Small intestine (tissue), 7 donors: ENCODE measurements around the gene HS3ST2. TPM values are rescaled to one million over a fixed set of nuclear protein-coding genes. Genes with fewer than 3 reads are reported as not detected.
"Not testable (repeated sequence)": the region's sequence is repeated elsewhere in the genome, so short reads cannot be mapped to it uniquely, and the experiment has no call there.

Source experiments
- DNase-seq, 2 donors: peaks; one replicate each; pipeline versions ENCODE4 v3.0.0 to v3.0.0-alpha.2; 2013
- FAIRE-seq: peaks from 2 replicates; lab custom pipeline; 2012; peaks lifted over from hg19 to GRCh38; lab: Jason Lieb, UNC
- H3K27ac ChIP-seq, 3 donors: one replicate each; pipeline ENCODE4 v1.5.1; 2013; ENCODE audit warnings: low read length in 2 of 3, mild to moderate bottlenecking in 2 of 3, control low read depth in 1 of 3, inconsistent platforms in 1 of 3, low read depth in 1 of 3, moderate library complexity in 1 of 3
- H3K27me3 ChIP-seq, 3 donors: one replicate each; pipeline ENCODE4 v1.6.1; 2013; ENCODE audit warnings: low read length in 3 of 3, inconsistent platforms in 1 of 3; ENCODE audit not compliant: control insufficient read depth in 3 of 3, insufficient read depth in 3 of 3
- H3K36me3 ChIP-seq, 3 donors: one replicate each; pipeline ENCODE4 v1.6.1; 2013; ENCODE audit warnings: low read length in 3 of 3, inconsistent platforms in 1 of 3, low read depth in 1 of 3, mild to moderate bottlenecking in 1 of 3, moderate library complexity in 1 of 3; ENCODE audit not compliant: control insufficient read depth in 3 of 3, insufficient read depth in 2 of 3
- H3K4me1 ChIP-seq, 3 donors: one replicate each; pipeline ENCODE4 v1.6.1; 2013; ENCODE audit warnings: low read length in 2 of 3, inconsistent platforms in 1 of 3, low read depth in 1 of 3, mild to moderate bottlenecking in 1 of 3, moderate library complexity in 1 of 3; ENCODE audit not compliant: control insufficient read depth in 3 of 3, insufficient read depth in 2 of 3
- H3K4me3 ChIP-seq, 3 donors: one replicate each; pipeline ENCODE4 v1.5.1; 2013; ENCODE audit warnings: low read length in 3 of 3, control low read depth in 1 of 3, inconsistent platforms in 1 of 3, low read depth in 1 of 3, mild to moderate bottlenecking in 1 of 3, moderate library complexity in 1 of 3
- H3K9me3 ChIP-seq, 2 donors: one replicate each; pipeline ENCODE4 v1.6.1; 2013; ENCODE audit warnings: low read depth in 1 of 2, low read length in 1 of 2; ENCODE audit not compliant: control insufficient read depth in 2 of 2, insufficient read depth in 1 of 2
- WGBS, 3 donors: extraction: QIAGEN DNeasy Blood & Tissue Kit; methylation state at CpG; one replicate each; pipeline ENCODE4 v1.1.7; 2013; 5-methylcytosine and 5-hydroxymethylcytosine counted together
- polyA plus RNA-seq, 4 donors: library from polyadenylated mRNA; stranded (reverse) in 3 of 4; unstranded in 1 of 4; fragments of 200-250 nt in 3 of 4; fragments of 120-200 nt in 1 of 4; gene quantifications; one replicate each; pipeline versions ENCODE4 v1.2.1 to v1.2.3, GENCODE V29; 2013
- donor health status: healthy with polysubstance abuse.
- donor health status: control.
- donor health status: control.
- donor health status: Bipolar disorder and iron deficiency.
- donor health status: healthy.

Gene HS3ST2
- polyA plus RNA-seq, 4 donors = 0.28 TPM; not detected in 3

DNA sequence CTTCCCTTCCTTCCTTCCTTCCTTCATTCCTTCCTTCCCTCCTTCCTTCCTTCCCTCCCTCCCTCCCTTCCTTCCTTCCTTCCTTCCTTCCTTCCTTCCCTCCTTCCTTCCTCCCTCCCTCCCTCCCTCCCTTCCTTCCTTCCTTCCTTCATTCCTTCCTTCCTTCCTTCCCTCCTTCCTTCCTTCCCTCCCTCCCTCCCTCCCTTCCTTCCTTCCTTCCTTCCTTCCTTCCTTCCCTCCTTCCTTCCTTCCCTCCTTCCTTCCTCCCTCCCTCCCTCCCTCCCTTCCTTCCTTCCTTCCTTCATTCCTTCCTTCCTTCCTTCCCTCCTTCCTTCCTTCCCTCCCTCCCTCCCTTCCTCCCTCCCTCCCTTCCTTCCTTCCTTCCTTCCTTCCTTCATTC lies 4.8 kb downstream of the HS3ST2 start:
- not testable (repeated sequence) for H3K4me3 ChIP-seq, H3K4me1 ChIP-seq, H3K36me3 ChIP-seq, H3K27ac ChIP-seq, H3K9me3 ChIP-seq, FAIRE-seq, DNase-seq
- H3K27me3 ChIP-seq = peaks cover 11 to 14% (median 14%) of the 10 kb centered on the region in 3 donors

DNA sequence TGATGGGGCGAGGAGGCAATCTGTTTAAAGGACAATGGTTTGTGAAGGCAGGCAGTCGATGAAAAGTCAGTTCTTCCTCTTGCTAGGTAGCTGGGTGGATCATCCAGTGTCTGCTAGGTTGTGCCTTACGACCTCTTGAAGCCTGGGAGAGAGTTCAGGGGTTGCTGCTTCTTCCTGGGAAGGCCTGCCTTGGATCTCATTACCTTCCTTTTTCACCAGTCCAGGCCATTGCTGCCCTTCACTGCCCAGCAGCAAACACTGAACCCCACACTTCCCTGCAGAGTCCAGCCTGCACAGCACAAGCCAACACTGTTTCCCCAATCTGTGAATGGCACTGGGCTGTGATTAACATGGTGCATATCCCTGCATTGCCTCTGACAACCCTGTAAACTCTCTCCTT lies 24.7 kb downstream of the HS3ST2 start:
- 59 to 63% (median 59%) methylated on average over 3 of the region's 3 CpGs for WGBS, 3 donors
- H3K4me1 ChIP-seq = no peaks in the 10 kb centered on the region
- DNase-seq (no peak), FAIRE-seq (no peak)
- H3K4me3 ChIP-seq = no peak overlapping the region
- H3K36me3 ChIP-seq = no peaks in the 10 kb centered on the region
- no peak overlapping the region for H3K27ac ChIP-seq
- peaks cover 0 to 3% (median 0%) of the 10 kb centered on the region in 3 donors for H3K27me3 ChIP-seq
- H3K9me3 ChIP-seq = no peaks in the 10 kb centered on the region

DNA sequence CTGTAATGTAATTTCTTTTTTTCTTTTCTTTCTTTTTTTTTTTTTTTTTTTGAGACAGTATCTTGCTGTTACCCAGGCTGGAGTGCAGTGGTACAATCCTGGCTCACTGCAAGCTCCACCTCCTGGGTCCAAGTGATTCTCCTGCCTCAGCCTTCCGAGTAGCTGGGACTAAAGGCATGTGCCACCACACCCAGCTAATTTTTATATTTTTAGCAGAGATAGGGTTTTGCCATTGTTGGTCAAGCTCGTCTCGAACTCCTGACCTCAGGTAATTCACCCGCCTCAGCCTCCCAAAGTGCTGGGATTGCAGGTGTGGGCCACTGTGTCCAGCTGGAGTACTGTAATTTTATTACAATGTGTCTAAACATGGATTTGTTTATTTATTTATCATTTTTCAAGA lies 28.1 kb downstream of the HS3ST2 start:
- not testable (repeated sequence) for H3K36me3 ChIP-seq, DNase-seq, H3K4me3 ChIP-seq, H3K27me3 ChIP-seq, H3K9me3 ChIP-seq, H3K27ac ChIP-seq, H3K4me1 ChIP-seq, FAIRE-seq
- WGBS, 3 donors = 76 to 87% (median 77%) methylated on average over 4 of the region's 4 CpGs

GRCh38 chr16:22843122-22843521 lies 29.2 kb downstream of the HS3ST2 start:
- FAIRE-seq (no peak), DNase-seq (no peak)
- Histone ChIP-seq H3K27ac (no peak overlapping the region), H3K27me3 (peaks cover 0 to 4% (median 0%) of the 10 kb centered on the region in 3 donors), H3K4me3 (no peak overlapping the region), H3K36me3 (no peaks in the 10 kb centered on the region), H3K4me1 (no peaks in the 10 kb centered on the region), H3K9me3 (no peaks in the 10 kb centered on the region)
- WGBS, 3 donors = 79 to 85% (median 82%) methylated on average over 3 of the region's 3 CpGs

GRCh38 chr16:22843856-22844255 lies 29.9 kb downstream of the HS3ST2 start:
- Histone ChIP-seq H3K27me3 (peaks cover 0 to 4% (median 0%) of the 10 kb centered on the region in 3 donors), H3K4me1 (no peaks in the 10 kb centered on the region), H3K36me3 (no peaks in the 10 kb centered on the region), H3K4me3 (no peak overlapping the region), H3K27ac (no peak overlapping the region), H3K9me3 (no peaks in the 10 kb centered on the region)
- DNase-seq = no peak
- WGBS, 3 donors = 62 to 67% (median 67%) methylated on average over 2 of the region's 2 CpGs
- FAIRE-seq = no peak

DNA sequence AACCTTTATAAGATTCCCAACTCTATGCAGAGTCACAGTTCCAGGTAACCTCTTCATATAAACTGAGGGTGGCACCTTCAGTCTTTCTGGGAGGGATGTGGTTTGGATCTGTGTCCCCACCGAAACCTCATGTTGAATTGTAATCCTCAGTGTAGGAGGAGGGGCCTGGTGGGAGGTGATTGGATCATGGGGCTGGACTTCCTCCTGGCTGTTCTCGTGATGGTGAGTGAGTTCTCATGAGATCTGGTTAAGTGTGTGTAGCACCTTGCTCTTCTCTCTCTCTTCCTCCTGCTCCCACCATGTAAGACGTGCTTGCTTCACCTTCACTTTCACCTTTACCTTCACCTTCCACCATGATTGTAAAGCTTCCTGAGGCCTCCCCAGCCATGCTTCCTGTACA lies 30.5 kb downstream of the HS3ST2 start:
- peaks cover 0 to 6% (median 0%) of the 10 kb centered on the region in 3 donors for H3K27me3 ChIP-seq
- DNase-seq = no peak
- H3K9me3 ChIP-seq = no peaks in the 10 kb centered on the region
- H3K4me3 ChIP-seq = no peak overlapping the region
- 58 to 61% (median 59%) methylated on average over 3 of the region's 3 CpGs for WGBS, 3 donors
- no peak for FAIRE-seq
- no peaks in the 10 kb centered on the region for H3K4me1 ChIP-seq
- no peak overlapping the region for H3K27ac ChIP-seq
- no peaks in the 10 kb centered on the region for H3K36me3 ChIP-seq

DNA sequence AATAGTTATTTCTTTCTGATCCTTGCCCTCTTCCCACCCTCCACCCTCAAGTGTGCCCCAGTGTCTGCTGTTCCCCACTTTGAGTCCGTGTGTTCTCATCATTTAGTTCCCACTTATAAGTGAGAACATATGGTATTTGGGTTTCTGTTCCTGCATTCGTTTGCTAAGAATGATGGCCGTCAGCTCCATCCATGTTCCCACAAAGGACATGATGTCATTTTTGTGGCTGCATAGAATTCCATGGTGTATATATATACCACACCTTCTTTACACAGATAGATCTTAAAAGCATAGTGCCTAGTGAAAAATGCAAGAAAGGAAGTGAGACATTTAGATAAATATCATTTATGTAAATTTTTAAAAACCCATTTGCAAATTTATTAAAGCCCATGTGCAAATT lies 33.1 kb downstream of the HS3ST2 start:
- no peaks in the 10 kb centered on the region for H3K4me1 ChIP-seq
- WGBS, 3 donors = 70 to 77% (median 74%) methylated on average over 3 of the region's 3 CpGs
- no peaks in the 10 kb centered on the region for H3K9me3 ChIP-seq
- H3K36me3 ChIP-seq = no peaks in the 10 kb centered on the region
- H3K27me3 ChIP-seq = peaks cover 0 to 6% (median 0%) of the 10 kb centered on the region in 3 donors
- FAIRE-seq (no peak), DNase-seq (no peak)
- no peak overlapping the region for H3K27ac ChIP-seq
- no peak overlapping the region for H3K4me3 ChIP-seq

- H3K4me3 ChIP-seq = no peak overlapping the region
- no peaks in the 10 kb centered on the region for H3K36me3 ChIP-seq
- peaks cover 0 to 6% (median 0%) of the 10 kb centered on the region in 3 donors for H3K27me3 ChIP-seq
- H3K9me3 ChIP-seq = no peaks in the 10 kb centered on the region
- H3K4me1 ChIP-seq = no peaks in the 10 kb centered on the region
- FAIRE-seq (no peak), DNase-seq (no peak)
- H3K27ac ChIP-seq = no peak overlapping the region
- 89 to 99% (median 95%) methylated on average over 2 of the region's 2 CpGs for WGBS, 3 donors
Observed at GRCh38 chr16:22847690-22848089, 33.7 kb downstream of the HS3ST2 start.

DNA sequence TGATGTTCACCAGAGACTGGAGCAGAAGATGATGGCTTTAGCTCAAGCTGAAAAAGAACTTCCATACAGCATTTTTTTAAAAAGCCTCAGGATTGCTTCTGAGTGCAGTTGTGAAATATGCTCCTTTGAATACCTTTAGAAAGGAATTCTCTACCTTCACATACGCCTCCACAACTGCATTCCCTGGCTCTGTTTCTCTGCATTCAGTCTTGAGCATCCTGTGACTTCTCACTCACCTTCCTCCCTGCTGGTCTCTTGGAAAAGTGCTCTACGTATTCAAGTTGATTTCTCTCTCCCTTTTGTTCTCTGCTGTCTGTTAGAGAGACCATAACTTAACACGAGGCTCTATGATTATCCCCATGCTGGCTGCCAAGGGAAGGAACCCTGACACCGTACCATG lies 34.5 kb downstream of the HS3ST2 start:
- FAIRE-seq (no peak), DNase-seq (no peak)
- Histone ChIP-seq H3K27me3 (peaks cover 0 to 5% (median 0%) of the 10 kb centered on the region in 3 donors), H3K36me3 (no peaks in the 10 kb centered on the region), H3K27ac (no peak overlapping the region), H3K4me3 (no peak overlapping the region), H3K4me1 (no peaks in the 10 kb centered on the region), H3K9me3 (no peaks in the 10 kb centered on the region)
- WGBS, 3 donors = 39 to 43% (median 43%) methylated on average over 4 of the region's 4 CpGs
